Raji (cell line): ENCODE data around the gene CEP250.
A peak's percentile ranks its signal among the peaks of the same experiment; 100 is the strongest.

ENCODE experiments used
- POLR2A ChIP-seq: IDR thresholded peaks from 2 replicates; pipeline ENCODE4 v1.6.1; 2011; ENCODE audit warnings: low read depth, low read length, control low read depth; ENCODE audit not compliant: insufficient read depth

The CEP250 gene

DNA sequence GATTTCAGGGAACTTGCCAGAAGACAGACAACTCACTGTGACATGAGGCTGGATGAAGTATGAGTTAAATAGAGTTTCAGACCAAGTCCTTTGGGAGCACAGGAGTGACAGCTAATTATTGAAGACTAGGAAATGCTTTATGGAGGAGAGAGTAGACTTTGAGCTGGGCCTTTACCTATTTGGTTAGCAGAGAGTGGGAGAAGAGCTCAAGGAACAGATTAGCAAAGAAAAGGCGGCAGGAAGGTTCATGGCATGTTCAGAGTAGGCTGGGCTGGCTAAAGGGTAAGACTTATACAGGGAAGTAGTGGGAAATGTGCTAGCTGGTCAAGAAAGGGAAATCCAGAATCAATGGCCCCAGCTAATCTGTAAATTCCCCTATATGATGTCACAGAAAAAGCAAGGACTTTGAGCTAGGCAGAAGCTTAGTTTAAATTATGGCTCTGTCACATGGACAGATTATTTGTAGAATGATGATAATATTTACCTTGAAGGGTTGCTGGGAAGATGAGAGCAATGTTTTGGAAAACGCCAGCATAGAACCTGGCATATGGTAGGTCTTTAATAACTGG lies 19.0 kb downstream of the CEP250 start:
- no peak for TF ChIP-seq POLR2A

DNA sequence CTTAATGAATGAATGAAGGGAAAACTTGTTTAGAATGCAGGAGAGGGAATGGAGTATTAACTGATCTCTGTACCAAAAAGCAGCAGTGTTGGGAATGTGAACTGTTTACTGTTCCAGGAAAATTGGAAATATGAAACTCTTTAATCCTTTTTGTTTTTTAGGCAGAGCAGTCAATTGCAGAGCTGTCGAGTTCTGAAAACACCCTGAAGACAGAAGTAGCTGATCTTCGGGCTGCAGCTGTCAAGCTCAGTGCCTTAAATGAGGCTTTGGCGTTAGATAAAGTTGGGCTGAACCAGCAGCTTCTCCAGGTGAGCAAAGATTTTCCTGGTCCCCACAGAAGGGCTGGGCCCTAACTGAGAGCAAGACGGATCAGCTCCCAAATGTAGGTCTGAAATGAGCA lies 20.9 kb downstream of the CEP250 start:
- TF ChIP-seq POLR2A = no peak

DNA sequence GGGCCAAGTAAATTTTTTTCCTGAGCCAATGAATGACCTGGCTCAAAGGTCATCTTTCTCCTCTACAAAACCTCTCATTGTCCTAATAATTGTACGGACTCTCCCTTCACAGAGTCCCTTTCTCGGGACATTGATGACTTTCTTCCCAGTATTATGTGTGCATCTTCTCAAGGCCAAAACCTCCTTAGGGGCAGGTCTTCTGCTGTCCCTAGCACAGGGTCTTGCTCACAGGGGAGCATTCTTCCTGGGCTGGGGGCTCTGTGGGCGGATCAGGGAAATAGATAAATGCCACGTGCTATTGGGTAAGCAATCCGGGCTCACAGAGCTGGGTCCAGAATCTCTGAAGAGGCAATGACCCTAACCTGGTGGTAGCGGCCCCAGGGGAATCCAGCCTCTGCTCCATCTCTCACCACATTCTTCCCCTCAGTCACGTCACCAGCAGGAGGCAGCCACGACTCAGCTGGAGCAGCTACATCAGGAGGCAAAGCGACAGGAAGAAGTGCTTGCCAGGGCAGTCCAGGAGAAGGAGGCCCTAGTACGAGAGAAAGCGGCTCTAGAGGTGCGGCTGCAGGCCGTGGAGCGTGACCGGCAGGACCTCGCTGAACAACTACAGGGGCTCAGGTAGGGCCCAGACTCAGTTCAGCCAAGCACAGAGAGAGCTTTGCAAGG lies 23.5 kb downstream of the CEP250 start:
- TF ChIP-seq POLR2A = no peak

DNA sequence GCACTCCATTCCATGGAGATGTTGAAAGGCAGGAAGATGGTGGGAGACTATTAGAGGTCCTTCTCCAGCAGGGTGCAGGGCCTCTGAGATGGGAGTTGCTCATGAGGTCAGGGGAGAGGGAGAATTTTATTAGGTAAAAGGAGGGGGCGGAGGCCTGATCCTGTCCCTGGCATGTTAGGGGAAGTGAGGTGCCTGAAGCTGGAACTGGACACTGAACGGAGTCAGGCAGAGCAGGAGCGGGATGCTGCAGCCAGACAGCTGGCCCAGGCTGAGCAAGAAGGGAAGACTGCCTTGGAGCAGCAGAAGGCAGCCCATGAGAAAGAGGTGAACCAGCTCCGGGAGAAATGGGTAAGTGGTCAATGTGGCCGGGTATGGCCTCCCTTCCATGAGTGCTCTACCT lies 24.4 kb downstream of the CEP250 start:
- TF ChIP-seq POLR2A = no peak

DNA sequence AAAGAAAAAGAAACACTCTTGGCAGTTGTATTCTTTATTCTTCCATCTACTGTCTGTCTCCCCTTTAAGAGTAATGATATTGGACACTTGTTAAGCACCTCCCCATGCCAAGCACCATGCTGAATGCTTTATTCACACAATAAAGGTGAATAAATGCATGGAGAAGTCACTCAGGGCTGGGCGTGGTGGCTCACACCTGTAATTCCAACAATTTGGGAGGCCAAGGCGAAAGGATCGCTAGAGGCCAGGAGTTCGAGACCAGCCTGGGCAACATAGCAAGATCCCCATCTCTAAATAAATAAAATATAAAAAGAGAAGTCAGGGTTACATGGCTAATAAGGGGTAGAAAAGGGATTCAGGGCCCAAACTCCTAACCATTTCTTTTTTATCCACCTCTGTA lies 32.1 kb downstream of the CEP250 start:
- no peak for TF ChIP-seq POLR2A

DNA sequence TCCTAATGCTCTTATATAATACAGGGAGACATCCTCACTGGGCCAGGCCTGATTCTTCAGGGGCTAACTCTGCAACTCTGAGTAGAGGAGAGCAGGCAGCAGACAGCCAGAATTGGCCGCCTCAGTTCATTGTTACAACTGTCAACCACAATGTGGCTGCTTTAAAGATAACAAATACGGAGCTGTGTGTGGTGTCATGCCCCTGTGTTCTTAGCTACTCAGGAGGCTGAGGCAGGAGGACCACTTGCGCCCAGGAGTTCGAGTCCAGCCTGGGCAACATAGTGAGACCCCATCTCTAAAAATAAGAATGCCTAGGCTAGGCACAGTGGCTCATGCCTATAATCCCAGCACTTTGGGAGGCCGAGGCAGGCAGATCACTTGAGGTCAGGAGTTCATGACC lies 34.3 kb downstream of the CEP250 start:
- TF ChIP-seq POLR2A = no peak

DNA sequence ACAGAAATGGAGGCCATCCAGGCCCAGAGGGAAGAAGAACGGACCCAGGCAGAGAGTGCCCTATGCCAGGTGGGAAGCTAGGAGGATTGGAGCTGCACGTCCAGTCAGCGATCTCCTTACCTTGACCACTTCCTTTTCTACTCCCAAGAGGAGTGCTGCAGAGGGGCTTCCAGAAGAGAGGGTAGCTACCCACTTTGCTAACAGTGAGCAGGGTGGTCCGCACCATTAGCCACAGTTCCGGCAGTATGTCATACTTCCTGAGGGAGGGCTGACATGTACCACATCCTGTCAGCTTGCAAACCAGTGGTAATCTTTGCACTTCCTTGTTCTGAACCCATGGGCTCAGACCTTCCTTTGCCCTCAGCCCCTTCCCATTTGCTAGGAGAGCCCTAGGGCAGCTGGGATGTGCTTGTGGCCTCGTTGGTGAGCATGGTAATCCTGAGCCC lies 35.4 kb downstream of the CEP250 start:
- TF ChIP-seq POLR2A = peak; percentile 91

DNA sequence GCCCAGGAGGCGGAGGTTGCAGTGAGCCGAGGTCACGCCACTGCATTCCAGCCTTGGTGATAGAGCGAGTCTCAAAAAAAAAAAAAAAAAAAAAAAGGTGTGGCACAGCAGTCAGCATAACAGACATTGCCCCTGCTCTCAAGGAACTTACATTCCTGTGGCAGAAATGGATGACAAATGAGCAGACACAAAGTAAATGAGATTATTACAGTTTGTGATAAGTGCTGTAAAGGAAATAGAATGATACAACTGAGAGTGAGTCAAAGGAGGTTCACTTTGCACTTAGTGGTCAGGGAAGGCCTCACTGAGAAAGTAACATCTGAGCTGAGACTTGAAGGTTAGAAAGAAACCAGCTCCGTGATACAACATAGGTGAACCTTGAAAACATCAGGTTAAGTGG lies 36.4 kb downstream of the CEP250 start:
- no peak for TF ChIP-seq POLR2A

DNA sequence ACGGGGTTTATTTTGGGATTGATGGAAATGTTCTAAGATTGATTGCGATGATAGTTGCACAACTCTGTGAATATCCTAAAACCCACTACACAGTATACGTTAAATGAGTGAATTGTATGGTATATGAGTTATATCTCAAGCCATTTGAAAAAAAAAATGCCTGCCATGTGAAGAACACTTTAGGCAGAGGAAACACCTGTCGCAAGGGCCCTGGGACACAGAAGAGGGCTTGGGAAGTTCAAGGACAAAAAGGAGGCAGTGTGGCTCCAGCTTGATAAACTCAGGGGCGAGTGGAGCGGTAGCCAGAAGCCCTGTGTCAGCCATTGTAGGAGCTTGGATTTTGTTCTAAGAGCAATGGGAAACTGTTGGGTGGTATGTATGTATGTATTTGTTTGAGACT lies 37.0 kb downstream of the CEP250 start:
- TF ChIP-seq POLR2A = no peak

DNA sequence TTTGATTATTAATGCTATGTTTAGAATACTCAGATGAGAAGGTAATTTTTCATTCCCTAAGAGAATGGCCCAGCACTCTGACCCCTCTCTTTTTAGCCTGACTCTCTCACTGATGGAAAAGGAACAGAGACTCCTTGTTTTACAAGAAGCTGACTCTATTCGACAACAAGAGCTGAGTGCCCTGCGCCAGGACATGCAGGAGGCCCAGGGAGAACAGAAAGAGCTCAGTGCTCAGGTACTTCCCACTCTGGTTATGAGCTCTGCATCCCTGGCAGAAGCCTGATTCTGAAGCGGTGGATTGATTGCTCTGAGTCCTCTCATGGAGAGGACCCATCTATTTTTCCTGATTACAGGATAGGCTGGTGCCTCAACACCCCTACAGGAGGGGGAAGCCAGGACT lies 41.1 kb downstream of the CEP250 start:
- no peak for TF ChIP-seq POLR2A

DNA sequence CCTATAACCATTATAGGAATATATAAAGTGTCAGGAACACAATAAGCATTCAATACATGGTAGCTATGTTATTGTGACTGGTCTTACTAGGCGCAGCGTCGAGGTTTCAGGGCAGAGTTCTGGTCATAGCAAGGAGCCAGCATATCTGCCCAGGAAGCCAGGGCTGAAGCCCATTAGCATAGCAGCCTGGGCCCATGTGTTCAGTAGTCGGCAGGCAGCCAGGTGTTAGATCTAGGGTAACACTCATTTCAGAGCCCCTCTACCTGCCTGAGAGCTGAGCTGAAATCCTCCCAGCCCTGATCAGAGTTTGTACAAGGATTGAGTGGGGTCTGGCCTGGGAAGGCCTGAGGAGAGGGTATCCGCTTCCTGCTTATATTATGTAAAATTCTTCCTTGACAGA lies 41.9 kb downstream of the CEP250 start:
- TF ChIP-seq POLR2A = no peak

DNA sequence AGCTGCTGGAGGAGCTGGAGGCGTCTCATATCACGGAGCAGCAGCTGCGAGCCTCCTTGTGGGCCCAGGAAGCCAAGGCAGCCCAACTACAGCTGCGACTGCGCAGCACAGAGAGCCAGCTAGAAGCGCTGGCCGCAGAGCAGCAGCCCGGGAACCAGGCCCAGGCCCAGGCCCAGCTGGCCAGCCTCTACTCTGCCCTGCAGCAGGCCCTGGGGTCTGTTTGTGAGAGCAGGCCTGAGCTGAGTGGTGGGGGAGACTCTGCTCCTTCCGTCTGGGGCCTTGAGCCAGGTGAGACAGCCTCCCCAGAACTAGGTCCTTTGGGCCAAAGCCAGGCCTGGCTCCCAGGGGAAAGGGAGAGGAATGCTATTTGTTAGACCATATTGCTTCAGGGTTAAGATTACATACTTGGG lies 42.4 kb downstream of the CEP250 start:
- no peak for TF ChIP-seq POLR2A

DNA sequence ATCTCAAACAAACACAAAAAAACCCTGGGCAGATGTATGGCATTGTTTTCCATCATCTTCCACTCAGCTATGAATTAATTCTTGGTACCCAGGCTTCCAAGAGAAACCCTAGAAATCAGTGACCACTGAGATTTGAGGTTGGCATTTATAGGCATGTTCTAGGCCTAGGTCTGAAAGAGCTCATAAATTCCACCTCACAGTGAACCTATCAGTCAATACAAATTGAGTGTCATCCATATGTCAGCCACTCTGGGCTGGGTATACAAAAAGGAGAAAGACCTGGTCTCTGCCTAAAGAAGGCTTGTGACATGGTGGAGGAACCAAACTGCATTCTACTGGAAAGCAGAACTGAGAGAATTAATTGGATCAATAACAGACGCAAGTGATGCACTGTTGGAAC lies 43.9 kb downstream of the CEP250 start:
- TF ChIP-seq POLR2A = no peak

DNA sequence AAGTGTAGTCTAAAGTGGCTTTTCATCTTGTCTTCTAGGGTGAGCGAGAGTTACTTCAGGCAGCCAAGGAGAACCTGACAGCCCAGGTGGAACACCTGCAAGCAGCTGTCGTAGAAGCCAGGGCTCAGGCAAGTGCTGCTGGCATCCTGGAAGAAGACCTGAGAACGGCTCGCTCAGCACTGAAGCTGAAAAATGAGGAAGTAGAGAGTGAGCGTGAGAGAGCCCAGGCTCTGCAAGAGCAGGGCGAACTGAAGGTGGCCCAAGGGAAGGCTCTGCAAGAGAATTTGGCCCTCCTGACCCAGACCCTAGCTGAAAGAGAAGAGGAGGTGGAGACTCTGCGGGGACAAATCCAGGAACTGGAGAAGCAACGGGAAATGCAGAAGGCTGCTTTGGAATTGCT lies 47.0 kb downstream of the CEP250 start:
- no peak for TF ChIP-seq POLR2A

DNA sequence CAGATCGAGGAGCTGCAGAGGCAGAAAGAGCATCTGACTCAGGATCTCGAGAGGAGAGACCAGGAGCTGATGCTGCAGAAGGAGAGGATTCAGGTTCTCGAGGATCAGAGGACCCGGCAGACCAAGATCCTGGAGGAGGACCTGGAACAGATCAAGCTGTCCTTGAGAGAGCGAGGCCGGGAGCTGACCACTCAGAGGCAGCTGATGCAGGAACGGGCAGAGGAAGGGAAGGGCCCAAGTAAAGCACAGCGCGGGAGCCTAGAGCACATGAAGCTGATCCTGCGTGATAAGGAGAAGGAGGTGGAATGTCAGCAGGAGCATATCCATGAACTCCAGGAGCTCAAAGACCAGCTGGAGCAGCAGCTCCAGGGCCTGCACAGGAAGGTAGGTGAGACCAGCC lies 47.9 kb downstream of the CEP250 start:
- TF ChIP-seq POLR2A = no peak

DNA sequence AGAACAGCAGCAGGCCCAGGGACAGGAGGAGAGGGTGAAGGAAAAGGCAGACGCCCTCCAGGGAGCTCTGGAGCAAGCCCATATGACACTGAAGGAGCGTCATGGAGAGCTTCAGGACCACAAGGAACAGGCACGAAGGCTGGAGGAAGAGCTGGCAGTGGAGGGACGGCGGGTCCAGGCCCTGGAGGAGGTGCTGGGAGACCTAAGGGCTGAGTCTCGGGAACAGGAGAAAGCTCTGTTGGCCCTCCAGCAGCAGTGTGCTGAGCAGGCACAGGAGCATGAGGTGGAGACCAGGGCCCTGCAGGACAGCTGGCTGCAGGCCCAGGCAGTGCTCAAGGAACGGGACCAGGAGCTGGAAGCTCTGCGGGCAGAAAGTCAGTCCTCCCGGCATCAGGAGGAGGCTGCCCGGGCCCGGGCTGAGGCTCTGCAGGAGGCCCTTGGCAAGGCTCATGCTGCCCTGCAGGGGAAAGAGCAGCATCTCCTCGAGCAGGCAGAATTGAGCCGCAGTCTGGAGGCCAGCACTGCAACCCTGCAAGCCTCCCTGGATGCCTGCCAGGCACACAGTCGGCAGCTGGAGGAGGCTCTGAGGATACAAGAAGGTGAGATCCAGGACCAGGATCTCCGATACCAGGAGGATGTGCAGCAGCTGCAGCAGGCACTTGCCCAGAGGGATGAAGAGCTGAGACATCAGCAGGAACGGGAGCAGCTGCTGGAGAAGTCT lies 48.6 kb downstream of the CEP250 start:
- TF ChIP-seq POLR2A = no peak

DNA sequence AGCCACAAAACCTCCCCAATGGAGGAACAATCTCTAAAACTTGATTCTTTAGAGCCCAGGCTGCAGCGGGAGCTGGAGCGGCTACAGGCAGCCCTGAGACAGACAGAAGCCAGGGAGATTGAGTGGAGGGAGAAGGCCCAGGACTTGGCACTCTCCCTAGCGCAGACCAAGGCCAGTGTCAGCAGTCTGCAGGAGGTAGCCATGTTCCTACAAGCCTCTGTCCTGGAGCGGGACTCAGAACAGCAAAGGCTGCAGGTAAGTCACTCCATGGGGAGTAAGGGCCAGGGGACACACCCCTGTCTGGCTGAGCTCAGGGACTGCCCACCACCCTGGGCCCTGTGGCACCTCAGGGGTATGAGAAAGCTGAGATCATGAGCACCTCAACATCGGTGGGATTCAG lies 49.4 kb downstream of the CEP250 start:
- no peak for TF ChIP-seq POLR2A

DNA sequence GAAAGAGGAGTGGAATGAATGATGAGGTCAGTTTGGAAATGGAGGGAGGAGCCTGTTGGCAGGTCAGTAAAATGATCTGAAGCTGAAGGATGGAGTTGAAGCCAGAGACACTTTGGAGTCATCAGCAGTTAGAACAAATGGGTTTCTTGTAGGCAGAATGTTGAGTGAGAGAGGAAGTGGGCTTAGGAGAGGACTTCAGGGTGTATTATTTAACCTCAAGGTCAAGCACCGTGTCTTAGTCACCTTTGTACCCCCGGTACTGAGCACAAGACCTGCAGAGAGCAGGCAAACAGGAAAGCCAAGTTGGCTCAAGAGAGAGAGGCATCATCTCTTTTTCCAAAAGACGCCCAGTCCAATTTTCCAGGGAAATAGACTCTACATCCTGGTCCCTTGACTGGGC lies 50.8 kb downstream of the CEP250 start:
- TF ChIP-seq POLR2A = no peak
